AG09309 (cell line): ENCODE data around the gene LRRC30.

Experiments used
- DNase-seq: peaks from one replicate; pipeline ENCODE4 v3.0.0-alpha.2; 2010; ENCODE audit warnings: low read depth
- H3K4me3 ChIP-seq: 2 replicates; pipeline ENCODE4 v1.5.1; 2011; ENCODE audit warnings: mild to moderate bottlenecking, low read depth, low read length, moderate library complexity; ENCODE audit not compliant: control insufficient read depth
- TF ChIP-seq, protein P1 (sequence below): IDR thresholded peaks from 2 replicates; pipeline ENCODE4 v1.5.1; 2011; ENCODE audit warnings: mild to moderate bottlenecking, low read depth, low read length, inconsistent platforms; ENCODE audit not compliant: insufficient read depth, control insufficient read depth; ENCODE audit errors: missing control alignments

Gene LRRC30

GRCh38 chr18:7255054-7255453 lies 24.2 kb downstream of the LRRC30 start:
- no peak for DNase-seq
- TF ChIP-seq, protein P1, sequence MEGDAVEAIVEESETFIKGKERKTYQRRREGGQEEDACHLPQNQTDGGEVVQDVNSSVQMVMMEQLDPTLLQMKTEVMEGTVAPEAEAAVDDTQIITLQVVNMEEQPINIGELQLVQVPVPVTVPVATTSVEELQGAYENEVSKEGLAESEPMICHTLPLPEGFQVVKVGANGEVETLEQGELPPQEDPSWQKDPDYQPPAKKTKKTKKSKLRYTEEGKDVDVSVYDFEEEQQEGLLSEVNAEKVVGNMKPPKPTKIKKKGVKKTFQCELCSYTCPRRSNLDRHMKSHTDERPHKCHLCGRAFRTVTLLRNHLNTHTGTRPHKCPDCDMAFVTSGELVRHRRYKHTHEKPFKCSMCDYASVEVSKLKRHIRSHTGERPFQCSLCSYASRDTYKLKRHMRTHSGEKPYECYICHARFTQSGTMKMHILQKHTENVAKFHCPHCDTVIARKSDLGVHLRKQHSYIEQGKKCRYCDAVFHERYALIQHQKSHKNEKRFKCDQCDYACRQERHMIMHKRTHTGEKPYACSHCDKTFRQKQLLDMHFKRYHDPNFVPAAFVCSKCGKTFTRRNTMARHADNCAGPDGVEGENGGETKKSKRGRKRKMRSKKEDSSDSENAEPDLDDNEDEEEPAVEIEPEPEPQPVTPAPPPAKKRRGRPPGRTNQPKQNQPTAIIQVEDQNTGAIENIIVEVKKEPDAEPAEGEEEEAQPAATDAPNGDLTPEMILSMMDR = no peak
- H3K4me3 ChIP-seq = no peak overlapping the region

DNA sequence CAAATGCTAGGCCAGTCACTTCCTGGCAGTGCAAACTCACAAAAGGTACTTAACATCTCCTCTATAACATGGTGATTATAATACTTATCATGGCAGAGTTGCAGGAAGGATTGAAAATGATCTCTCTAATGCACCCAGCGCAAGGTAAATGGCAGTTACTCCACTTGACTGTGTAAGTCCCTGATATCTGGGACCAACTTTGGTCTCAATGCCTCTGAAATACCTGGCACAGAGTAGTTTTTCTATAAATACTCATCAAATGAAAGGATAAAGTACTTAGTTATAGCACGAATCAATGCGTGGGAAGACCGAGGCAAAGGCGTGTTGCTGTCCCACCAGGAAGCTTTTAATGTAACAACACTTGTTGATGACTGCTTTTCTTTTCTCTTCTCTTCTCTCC lies 24.8 kb downstream of the LRRC30 start:
- no peak overlapping the region for H3K4me3 ChIP-seq
- TF ChIP-seq, protein P1 = no peak
- no peak for DNase-seq

DNA sequence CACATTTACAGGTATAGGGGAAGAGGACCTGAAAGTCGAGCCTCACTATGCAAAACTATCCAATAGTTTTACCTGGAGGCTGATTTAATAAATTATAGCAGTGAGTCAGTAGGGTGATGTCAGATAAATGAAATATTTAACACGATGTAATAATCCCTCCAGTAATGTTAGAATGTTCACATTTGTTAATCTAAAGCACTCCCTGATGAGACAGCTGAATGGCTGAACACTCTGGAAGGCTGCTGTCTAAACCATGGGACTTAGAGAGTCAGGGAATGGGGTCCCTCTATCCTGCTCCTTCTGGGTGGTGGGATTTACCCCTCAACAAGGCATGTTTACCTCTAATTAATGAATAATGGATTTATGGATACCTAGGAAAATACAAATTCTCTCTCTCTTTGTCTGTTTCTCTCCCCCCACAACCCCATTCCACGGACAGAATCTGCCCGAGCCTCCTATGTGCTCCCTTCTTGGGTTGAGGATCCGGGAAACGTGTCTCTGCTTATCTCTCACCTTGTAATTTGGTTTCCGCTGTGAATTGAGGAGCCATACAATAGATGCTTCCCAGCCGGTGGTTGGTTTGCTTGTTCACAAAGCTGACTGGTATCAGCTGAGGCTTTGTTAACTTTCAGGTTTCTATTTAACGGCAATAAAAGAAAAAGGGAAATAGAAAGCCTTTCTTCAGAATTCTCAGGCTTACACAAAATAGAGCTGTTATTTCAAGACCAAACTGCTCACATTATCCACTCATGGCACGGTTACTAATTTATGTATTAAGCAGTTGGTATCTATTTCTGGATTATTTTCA lies 25.9 kb downstream of the LRRC30 start:
- DNase-seq = no peak
- TF ChIP-seq, protein P1 = no peak
- no peak overlapping the region for H3K4me3 ChIP-seq

DNA sequence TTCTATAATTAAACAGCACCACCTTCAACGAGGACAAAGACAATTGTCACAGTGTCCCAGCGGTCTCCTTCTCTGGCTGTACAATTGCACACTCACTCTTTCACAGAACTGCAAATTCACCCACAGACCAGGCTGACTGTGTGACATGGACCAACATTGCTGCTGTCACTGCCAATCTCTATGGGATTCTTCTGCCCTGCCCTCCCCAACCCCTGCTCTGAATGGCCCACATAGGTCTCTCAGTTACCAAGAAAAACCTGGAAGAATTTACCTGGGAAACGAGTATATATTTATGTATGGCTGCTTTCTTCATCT lies 26.5 kb downstream of the LRRC30 start:
- TF ChIP-seq, protein P1 = no peak
- DNase-seq = no peak
- H3K4me3 ChIP-seq = no peak overlapping the region

DNA sequence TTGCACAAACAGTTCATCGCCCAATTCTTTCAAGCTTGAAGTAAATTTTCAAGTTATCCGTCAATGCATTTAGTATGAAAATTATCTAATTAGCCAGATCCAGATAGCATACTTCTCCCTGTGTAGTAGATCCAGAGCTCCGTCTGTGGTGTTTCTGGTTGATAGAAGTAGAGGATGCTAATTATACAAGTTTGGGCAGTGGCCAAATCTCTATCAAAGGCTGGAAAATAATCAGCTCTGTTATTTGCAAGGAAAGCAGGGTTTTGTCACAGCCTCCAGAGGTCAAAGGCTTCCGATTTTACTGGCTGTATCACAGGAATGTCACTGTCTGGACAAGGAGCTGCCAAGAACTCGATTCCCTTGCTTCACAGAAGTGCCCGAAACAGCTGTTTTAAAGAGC lies 28.6 kb downstream of the LRRC30 start:
- no peak overlapping the region for H3K4me3 ChIP-seq
- DNase-seq = no peak
- TF ChIP-seq, protein P1 = no peak

DNA sequence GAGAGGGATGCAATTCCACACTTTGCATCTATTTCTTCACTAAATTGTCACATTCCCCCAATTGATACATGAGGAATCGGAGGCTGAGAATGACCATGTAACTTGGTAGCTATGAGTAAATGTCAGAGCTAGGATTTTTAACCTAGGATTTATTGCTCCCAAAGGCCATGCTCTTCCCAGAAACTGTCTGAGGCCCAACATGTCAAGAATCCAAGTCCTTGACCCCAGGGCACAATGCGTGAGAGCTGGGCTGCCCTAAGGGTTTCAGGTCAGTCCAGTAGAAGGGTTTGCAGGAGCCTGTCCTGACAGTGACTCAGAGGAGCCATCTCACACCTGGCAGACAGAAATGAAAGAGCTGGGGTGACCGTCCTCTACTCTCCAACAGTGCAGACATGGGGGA lies 30.3 kb downstream of the LRRC30 start:
- DNase-seq = no peak
- TF ChIP-seq, protein P1 = no peak
- H3K4me3 ChIP-seq = no peak overlapping the region
